Osteoblast (primary cell): ENCODE measurements around the gene NUPR1. TPM values are rescaled to one million over a fixed set of nuclear protein-coding genes. Genes with fewer than 3 reads are reported as not detected.
A peak's percentile ranks its signal among the peaks of the same experiment; 100 is the strongest.
"Not testable (repeated sequence)": the region's sequence is repeated elsewhere in the genome, so short reads cannot be mapped to it uniquely, and the experiment has no call there.

ENCODE experiments used
- DNase-seq: peaks from one replicate; pipeline ENCODE4 v3.0.0; 2011; ENCODE audit warnings: low spot score, mixed read lengths; ENCODE audit not compliant: insufficient read length; ENCODE audit errors: missing footprints
- H2AFZ ChIP-seq: 2 replicates; pipeline ENCODE4 v1.6.0; 2011; ENCODE audit warnings: mild to moderate bottlenecking, low read length
- H3K27ac ChIP-seq: 2 replicates; pipeline ENCODE4 v1.5.1; 2011; ENCODE audit warnings: mild to moderate bottlenecking, low read depth, low read length, moderate library complexity
- H3K27me3 ChIP-seq: 2 replicates; pipeline ENCODE4 v1.6.0; 2012; ENCODE audit warnings: mild to moderate bottlenecking, control low read depth, inconsistent platforms, low read length, moderate library complexity; ENCODE audit not compliant: insufficient read depth
- H3K36me3 ChIP-seq: 2 replicates; pipeline ENCODE4 v1.5.1; 2011; ENCODE audit warnings: mild to moderate bottlenecking, low read length, control low read depth, moderate library complexity; ENCODE audit not compliant: insufficient read depth
- H3K4me1 ChIP-seq: 2 replicates; pipeline ENCODE4 v1.5.1; 2011; ENCODE audit warnings: mild to moderate bottlenecking, low read length, control low read depth, moderate library complexity; ENCODE audit not compliant: insufficient read depth
- H3K4me2 ChIP-seq: 2 replicates; pipeline ENCODE4 v1.6.0; 2011; ENCODE audit warnings: mild to moderate bottlenecking, low read length; ENCODE audit not compliant: insufficient read depth
- H3K4me3 ChIP-seq: fragments of 200-600 bp; sonication (generic); 3 replicates; pipeline ENCODE4 v1.5.1; 2012; ENCODE audit warnings: mild to moderate bottlenecking, low read length, inconsistent platforms; ENCODE audit not compliant: insufficient read depth
- H3K79me2 ChIP-seq: 2 replicates; pipeline ENCODE4 v1.6.0; 2012; ENCODE audit warnings: mild to moderate bottlenecking, low read length, control low read depth, inconsistent platforms; ENCODE audit not compliant: insufficient read depth
- H3K9me3 ChIP-seq: 2 replicates; pipeline ENCODE4 v1.5.1; 2011; ENCODE audit warnings: low read depth, low read length, control low read depth
- H4K20me1 ChIP-seq: 2 replicates; pipeline ENCODE4 v1.6.0; 2012; ENCODE audit warnings: mild to moderate bottlenecking, low read length, control low read depth; ENCODE audit not compliant: insufficient read depth
- CTCF ChIP-seq: IDR thresholded peaks from 2 replicates; pipeline ENCODE4 v1.5.1; 2011; ENCODE audit warnings: mild to moderate bottlenecking, low read depth, low read length, moderate library complexity; ENCODE audit errors: extremely low read depth
- total RNA-seq: library from RNA; depleted of rRNA; stranded (reverse); fragments of >200 nt; gene quantifications from 2 replicates; pipeline ENCODE4 v1.2.3, GENCODE V29; 2012

Gene NUPR1
- total RNA-seq, 1 donor: 27.9 TPM

- DNase-seq: peak; percentile 70
- H3K27ac ChIP-seq: no peak overlapping the region
These were observed 37.2 kb downstream of the NUPR1 start for GRCh38 chr16:28501258-28502232.

GRCh38 chr16:28500476-28501180 lies 38.1 kb downstream of the NUPR1 start:
- not testable (repeated sequence) for H3K27me3 ChIP-seq, H3K27ac ChIP-seq, H3K36me3 ChIP-seq, H3K4me3 ChIP-seq, H3K4me2 ChIP-seq, H3K79me2 ChIP-seq, H4K20me1 ChIP-seq, H3K9me3 ChIP-seq, H3K4me1 ChIP-seq, H2AFZ ChIP-seq
- DNase-seq: peak; percentile 84

More at GRCh38 chr16:28501258-28502232, 37.2 kb downstream of the NUPR1 start:
- no peak overlapping the region for H3K4me3 ChIP-seq
- peaks cover 14% of the 10 kb centered on the region for H3K27me3 ChIP-seq
- no peaks in the 10 kb centered on the region for H3K36me3 ChIP-seq
- H3K9me3 ChIP-seq: no peaks in the 10 kb centered on the region
- no peak for TF ChIP-seq CTCF
- no peak overlapping the region for H2AFZ ChIP-seq
- H3K79me2 ChIP-seq: no peaks in the 10 kb centered on the region
- no peaks in the 10 kb centered on the region for H3K4me1 ChIP-seq
- H3K4me2 ChIP-seq: no peak overlapping the region
- H4K20me1 ChIP-seq: no peaks in the 10 kb centered on the region

GRCh38 chr16:28499854-28500253 lies 38.9 kb downstream of the NUPR1 start:
- peaks cover under 1% of the 10 kb centered on the region for H3K27me3 ChIP-seq
- no peaks in the 10 kb centered on the region for H3K36me3 ChIP-seq
- H3K4me1 ChIP-seq: no peaks in the 10 kb centered on the region
- no peak for DNase-seq
- TF ChIP-seq CTCF: no peak
- H3K4me2 ChIP-seq: no peak overlapping the region
- H3K4me3 ChIP-seq: no peak overlapping the region
- H2AFZ ChIP-seq: no peak overlapping the region
- no peaks in the 10 kb centered on the region for H4K20me1 ChIP-seq
- H3K27ac ChIP-seq: no peak overlapping the region
- H3K9me3 ChIP-seq: no peaks in the 10 kb centered on the region
- H3K79me2 ChIP-seq: no peaks in the 10 kb centered on the region

- Histone ChIP-seq H3K4me1 (no peaks in the 10 kb centered on the region), H4K20me1 (no peaks in the 10 kb centered on the region), H2AFZ (no peak overlapping the region), H3K4me3 (no peak overlapping the region), H3K4me2 (no peak overlapping the region), H3K79me2 (no peaks in the 10 kb centered on the region), H3K27me3 (no peaks in the 10 kb centered on the region), H3K9me3 (no peaks in the 10 kb centered on the region), H3K27ac (no peak overlapping the region), H3K36me3 (no peaks in the 10 kb centered on the region)
- no peak for TF ChIP-seq CTCF
- peak; percentile 63 for DNase-seq
These were observed 40.0 kb downstream of the NUPR1 start for GRCh38 chr16:28498666-28499381.
